Ishikawa (cell line): ENCODE data around the gene PLA2G4F.

Experiments used
- CEBPB ChIP-seq: IDR thresholded peaks from 2 replicates; pipeline ENCODE4 v1.6.1; 2012
- EP300 ChIP-seq: IDR thresholded peaks from 2 replicates; pipeline ENCODE4 v1.6.1; 2012; ENCODE audit warnings: borderline replicate concordance
- RAD21 ChIP-seq: IDR thresholded peaks from 2 replicates; pipeline ENCODE4 v1.6.1; 2012; ENCODE audit warnings: low read depth
- TF ChIP-seq, protein P1 (sequence below): IDR thresholded peaks from 2 replicates; pipeline ENCODE4 v1.6.1; 2012
- TF ChIP-seq, protein P2 (sequence below): IDR thresholded peaks from 2 replicates; pipeline ENCODE4 v1.6.1; 2012; ENCODE audit warnings: low read depth, mild to moderate bottlenecking

DNA sequence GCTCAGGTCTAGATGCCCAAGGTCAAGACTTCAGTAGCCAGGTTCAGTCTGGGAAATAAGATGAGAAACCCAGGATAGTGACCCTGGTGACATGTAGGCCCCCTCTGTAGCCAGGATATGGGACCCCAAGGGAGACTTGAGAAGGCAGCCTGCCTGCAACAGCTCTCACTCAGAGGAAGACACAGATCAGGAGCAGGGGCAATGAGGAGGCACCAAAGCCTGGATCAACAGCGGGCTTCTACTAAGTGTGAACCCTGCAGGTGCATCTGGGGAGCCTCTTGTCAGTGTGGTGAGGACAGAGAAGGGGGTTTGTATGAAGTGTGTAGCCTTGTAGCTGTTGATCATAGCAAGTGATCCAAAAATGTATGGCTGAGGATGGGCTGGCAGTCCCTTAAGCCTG lies 25.4 kb downstream of the PLA2G4F start:
- no peak for TF ChIP-seq CEBPB
- TF ChIP-seq EP300: no peak
- TF ChIP-seq, protein P1, sequence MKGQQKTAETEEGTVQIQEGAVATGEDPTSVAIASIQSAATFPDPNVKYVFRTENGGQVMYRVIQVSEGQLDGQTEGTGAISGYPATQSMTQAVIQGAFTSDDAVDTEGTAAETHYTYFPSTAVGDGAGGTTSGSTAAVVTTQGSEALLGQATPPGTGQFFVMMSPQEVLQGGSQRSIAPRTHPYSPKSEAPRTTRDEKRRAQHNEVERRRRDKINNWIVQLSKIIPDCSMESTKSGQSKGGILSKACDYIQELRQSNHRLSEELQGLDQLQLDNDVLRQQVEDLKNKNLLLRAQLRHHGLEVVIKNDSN: no peak
- TF ChIP-seq, protein P2, sequence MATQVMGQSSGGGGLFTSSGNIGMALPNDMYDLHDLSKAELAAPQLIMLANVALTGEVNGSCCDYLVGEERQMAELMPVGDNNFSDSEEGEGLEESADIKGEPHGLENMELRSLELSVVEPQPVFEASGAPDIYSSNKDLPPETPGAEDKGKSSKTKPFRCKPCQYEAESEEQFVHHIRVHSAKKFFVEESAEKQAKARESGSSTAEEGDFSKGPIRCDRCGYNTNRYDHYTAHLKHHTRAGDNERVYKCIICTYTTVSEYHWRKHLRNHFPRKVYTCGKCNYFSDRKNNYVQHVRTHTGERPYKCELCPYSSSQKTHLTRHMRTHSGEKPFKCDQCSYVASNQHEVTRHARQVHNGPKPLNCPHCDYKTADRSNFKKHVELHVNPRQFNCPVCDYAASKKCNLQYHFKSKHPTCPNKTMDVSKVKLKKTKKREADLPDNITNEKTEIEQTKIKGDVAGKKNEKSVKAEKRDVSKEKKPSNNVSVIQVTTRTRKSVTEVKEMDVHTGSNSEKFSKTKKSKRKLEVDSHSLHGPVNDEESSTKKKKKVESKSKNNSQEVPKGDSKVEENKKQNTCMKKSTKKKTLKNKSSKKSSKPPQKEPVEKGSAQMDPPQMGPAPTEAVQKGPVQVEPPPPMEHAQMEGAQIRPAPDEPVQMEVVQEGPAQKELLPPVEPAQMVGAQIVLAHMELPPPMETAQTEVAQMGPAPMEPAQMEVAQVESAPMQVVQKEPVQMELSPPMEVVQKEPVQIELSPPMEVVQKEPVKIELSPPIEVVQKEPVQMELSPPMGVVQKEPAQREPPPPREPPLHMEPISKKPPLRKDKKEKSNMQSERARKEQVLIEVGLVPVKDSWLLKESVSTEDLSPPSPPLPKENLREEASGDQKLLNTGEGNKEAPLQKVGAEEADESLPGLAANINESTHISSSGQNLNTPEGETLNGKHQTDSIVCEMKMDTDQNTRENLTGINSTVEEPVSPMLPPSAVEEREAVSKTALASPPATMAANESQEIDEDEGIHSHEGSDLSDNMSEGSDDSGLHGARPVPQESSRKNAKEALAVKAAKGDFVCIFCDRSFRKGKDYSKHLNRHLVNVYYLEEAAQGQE: no peak
- no peak for TF ChIP-seq RAD21
